HG03175 (cell line): Measurements from ENCODE around the gene DCP1A.
"Not testable (repeated sequence)": the region's sequence is repeated elsewhere in the genome, so short reads cannot be mapped to it uniquely, and the experiment has no call there.

ENCODE experiments used
- ATAC-seq: cut with Tn5 transposase; IDR thresholded peaks from one replicate; pipeline ENCODE4 v1.9.1; 2021; ENCODE audit warnings: mild to moderate bottlenecking, moderate library complexity; ENCODE audit not compliant: unreplicated experiment

Gene DCP1A

DNA sequence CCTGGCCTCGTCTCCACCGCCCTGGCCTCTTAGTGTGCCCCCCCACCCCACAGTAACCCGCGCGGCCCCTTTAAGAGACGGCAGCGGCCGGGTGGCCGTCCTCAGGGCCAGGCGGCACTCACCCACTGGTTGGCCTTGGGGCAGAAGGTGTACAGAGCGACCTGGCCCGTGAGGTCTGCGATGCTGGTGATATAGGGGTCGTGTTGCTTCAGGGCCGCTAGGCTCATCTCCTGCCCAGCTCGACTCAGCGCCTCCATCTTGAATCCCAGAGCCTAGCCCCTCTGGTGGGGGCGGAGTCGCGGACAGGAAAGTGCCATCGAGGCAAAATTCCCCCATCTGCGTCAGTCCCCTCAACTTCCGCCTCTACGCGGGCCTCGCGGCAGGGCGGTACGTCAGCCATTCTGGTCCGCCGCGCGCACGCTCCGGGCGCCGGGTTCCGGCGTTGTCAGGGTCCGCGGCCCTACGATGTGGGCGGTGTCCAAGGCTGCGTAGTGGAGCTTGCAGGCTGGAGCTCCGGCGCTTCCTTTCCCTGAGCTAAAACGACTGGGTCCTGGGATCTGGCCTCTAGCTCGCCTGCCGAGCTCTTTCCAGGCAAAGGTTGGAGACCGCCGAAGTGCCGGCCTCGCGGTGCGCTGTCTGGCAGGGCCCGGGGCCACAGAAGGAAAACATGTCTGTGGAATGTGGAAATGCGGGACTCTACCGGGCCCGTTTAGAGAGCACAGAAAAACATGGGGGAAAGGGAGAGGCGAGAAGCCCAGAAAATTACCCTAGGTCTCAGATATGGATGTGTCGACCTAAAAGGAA is at the start of gene DCP1A:
TSS of gene DCP1A (minus strand) at position 283 of the 804 bp plus-strand sequence. CDS start at position 257, 26 bp downstream.
- peak; percentile 96 for ATAC-seq

GRCh38 chr3:53384465-53385423 is 37.4 kb upstream of the DCP1A start:
- no peak for ATAC-seq

DNA sequence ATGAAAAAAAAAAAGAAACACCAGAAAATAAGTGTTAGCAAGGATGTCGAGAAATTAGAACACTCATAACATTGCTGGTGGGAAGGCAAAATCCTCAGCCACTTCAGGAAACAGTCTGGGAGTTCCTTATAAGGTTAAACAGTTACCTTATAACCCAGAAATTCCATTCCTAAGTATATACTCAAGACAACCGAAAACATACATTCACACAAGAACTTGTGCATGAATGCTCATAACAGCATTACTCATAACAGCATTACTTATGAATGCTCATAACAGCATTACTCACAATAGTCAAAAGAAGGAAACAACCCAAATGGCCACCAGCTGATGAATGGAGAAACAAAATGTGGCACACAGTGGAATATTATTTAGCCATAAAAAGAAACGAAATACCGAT is 34.8 kb upstream of the DCP1A start:
- no peak for ATAC-seq

DNA sequence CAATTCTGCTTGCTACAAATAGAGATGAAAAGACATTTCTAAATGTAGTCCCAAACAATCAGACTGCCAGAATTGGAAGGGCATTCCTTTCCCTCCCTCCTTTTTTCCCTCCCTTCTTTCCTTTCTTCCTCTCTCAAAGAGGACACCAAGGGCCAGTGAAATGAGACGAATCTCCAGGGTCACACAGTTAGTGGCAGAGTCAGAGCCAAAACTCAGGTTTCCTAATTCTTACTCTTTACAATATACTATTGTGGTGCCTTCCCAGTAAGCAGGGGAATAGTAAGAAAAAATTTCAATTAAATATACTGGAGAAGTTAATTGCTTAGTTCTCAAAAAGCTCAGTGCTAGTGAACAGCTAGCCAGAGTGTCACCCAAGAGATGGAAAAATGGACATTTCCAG is 33.0 kb upstream of the DCP1A start:
- ATAC-seq: no peak

GRCh38 chr3:53379898-53380297 is 32.6 kb upstream of the DCP1A start:
- no peak for ATAC-seq

- no peak for ATAC-seq
Measured at GRCh38 chr3:53377794-53378193, 30.5 kb upstream of the DCP1A start.

GRCh38 chr3:53376679-53377078 is 29.3 kb upstream of the DCP1A start:
- ATAC-seq: no peak

- ATAC-seq: no peak
Measured at GRCh38 chr3:53375019-53375418, 27.7 kb upstream of the DCP1A start.

GRCh38 chr3:53370719-53371118 is 23.4 kb upstream of the DCP1A start:
- ATAC-seq: not testable (repeated sequence)

GRCh38 chr3:53361852-53362251 is 14.5 kb upstream of the DCP1A start:
- no peak for ATAC-seq

- no peak for ATAC-seq
Measured at GRCh38 chr3:53357458-53357857, 10.1 kb upstream of the DCP1A start.

DNA sequence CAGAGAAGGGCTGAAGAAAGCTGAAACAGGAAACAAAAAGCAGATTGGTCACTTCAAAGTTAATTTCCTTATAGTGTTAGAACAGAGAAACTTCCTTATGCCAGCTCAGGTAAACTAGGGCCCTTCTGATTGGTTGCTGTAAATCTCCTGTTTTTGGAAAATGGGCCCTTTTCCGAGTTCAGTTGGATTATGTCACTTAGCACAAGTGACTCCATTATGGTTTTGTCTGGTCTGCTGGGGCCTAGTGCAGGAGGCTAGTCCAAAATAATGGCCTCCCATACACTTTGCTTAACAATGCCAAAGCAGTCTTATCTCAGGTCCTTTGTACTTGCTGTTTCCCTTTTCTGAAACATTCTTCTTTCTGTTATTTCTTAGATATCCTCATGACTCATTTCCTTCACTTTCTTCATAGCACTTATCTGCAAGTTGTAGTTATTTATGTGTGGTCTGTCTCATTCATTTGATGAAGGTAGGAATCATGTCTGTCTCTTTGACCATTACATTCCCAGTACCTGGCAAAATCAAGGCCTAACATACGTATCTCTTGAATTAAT is 7.7 kb upstream of the DCP1A start:
- ATAC-seq: no peak

GRCh38 chr3:53353202-53353601 is 5.9 kb upstream of the DCP1A start:
- ATAC-seq: no peak

DNA sequence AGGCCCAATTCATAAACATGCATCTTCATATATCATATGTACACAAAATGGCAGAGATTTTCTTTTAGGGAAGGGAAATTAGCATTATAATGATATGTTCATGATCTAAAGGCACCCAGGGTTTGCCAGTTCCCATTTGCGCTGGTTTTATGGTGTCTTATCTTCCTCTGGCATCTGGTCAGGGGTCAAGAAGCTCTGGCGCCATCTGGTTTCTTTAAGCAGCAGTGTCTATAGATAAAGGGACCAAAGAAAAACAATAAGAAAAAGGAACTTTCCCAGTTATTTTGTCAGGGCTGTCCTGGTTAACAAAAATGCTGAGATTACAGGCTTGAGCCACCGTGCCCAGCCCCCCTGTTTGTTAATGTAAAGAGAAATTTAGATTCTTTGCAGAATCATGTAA is 3.3 kb upstream of the DCP1A start:
- ATAC-seq: no peak

GRCh38 chr3:53348118-53348517 is 775 bp upstream of the DCP1A start:
- ATAC-seq: not testable (repeated sequence)

- ATAC-seq: peak; percentile 2
Measured at GRCh38 chr3:53346922-53347260, 452 bp downstream of the DCP1A start.

DNA sequence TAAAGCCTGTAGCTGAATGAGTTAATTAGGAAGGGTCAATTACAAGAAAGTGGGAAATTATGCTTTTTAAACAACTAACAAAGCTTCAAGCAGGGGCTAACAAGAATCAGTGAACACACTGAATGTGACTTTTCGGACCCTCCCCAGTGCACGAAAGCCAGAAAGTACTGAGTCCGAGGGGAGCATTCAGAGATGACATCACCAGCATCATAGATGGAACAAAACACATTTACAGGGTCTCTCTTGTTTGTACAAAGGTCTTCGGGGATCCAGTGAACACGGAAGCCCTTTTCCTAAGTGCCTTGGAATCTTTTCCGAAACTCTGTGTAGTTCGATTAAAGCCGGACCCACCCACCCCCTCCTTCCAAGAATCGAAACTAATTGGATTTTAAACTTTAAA is 829 bp downstream of the DCP1A start:
- ATAC-seq: no peak

- no peak for ATAC-seq
Measured at GRCh38 chr3:53342353-53342752, 5.0 kb downstream of the DCP1A start.

DNA sequence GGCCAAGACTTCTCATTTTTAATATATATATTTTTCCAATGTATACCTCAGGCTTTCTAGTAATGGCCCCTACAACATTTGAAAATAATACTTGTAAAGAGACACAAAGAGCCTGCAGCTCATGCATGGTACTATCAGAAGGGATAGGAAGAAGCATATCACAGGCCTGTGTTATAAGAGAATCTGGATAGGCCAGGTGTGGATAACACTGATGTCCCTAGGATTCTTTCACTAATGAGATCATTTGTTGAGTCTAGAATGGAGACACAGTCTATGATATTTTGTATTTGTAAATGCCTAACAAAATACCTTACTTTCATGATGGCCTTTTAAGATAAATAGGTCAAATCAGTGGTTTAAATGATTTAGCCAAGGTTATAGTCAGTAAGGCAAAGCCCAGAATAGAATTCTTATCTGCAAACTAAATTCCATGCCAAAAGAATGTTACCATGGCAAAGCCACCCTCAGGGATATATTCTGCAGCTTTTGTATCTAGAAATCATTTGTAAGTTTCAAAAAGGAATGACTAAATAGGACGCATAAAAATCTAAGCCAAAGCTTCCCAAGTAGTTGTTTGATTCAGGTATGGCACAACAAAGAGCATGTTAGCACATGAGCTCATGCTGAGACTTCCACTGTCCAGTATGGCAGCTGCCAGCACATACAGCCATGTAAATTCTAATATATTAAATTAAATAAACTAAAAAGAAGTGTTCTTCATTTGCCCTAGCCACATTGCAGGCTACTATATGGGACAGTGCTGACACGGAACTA is 10.0 kb downstream of the DCP1A start:
- ATAC-seq: no peak

DNA sequence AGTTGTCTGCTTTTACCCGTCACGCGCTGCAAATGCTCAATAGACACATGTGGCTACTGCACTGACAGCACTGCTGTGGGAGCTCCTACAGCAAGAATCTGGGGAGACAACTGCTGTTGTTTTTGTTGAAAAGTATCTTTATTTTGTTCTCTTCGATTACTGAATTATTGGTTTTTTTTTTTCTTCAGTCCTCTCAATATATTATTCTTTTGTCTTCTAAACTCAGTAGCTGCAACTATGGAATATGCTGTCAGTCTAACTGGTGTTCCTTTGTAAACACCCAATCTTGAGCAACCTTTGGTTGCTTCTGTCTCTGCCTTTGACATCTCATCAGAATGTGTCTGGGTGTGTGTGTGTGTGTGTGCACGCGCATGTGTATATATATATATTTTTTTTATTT is 12.6 kb downstream of the DCP1A start:
- ATAC-seq: no peak

DNA sequence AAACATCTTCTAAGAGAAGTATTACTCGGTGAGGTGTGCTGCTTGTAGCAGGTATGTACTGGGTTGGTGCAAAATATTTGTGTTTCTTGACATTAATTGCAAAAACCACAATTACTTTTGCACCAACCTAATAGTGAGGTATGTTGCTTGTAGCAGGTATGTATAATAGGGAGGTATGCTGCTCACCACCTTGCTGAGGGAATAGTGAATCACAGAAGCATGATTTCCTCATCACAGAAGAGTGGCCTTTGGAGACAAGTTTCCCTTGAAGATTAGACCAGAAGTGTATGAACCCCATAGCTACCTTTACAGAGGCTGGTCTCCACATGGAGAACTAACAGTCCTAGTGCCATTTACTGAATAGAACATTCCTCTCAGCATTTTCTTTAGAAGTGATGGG is 15.5 kb downstream of the DCP1A start:
- no peak for ATAC-seq
